Measurements from ENCODE around the gene CDKN2B-AS1.

Gene CDKN2B-AS1

GRCh38 chr9:21970800-21971640 is 23.6 kb upstream of the CDKN2B-AS1 start:
- TF ChIP-seq CTCF (IDR thresholded peaks at IDR 0.05; ENCODE audit: insufficient read depth, low read depth, low read length, missing control alignments): no peak
- no peak overlapping the region for H3K4me3 ChIP-seq (ENCODE audit: low read depth, low read length)
- no peak for DNase-seq (ENCODE audit: low read depth)

GRCh38 chr9:21972361-21972760 is 22.2 kb upstream of the CDKN2B-AS1 start:
- DNase-seq (ENCODE audit: low read depth): no peak
- no peak for TF ChIP-seq CTCF (IDR thresholded peaks at IDR 0.05; ENCODE audit: insufficient read depth, low read depth, low read length, missing control alignments)
- no peak overlapping the region for H3K4me3 ChIP-seq (ENCODE audit: low read depth, low read length)

- H3K4me3 ChIP-seq (ENCODE audit: low read depth, low read length): peak overlapping the region; percentile 59
- TF ChIP-seq CTCF (IDR thresholded peaks at IDR 0.05; ENCODE audit: insufficient read depth, low read depth, low read length, missing control alignments): no peak
- DNase-seq (ENCODE audit: low read depth): no peak
Observed at GRCh38 chr9:21974343-21974721, 20.3 kb upstream of the CDKN2B-AS1 start.

GRCh38 chr9:21974722-21975409 is 19.7 kb upstream of the CDKN2B-AS1 start:
- TF ChIP-seq CTCF (IDR thresholded peaks at IDR 0.05; ENCODE audit: insufficient read depth, low read depth, low read length, missing control alignments): no peak
- peak overlapping the region; percentile 59 for H3K4me3 ChIP-seq (ENCODE audit: low read depth, low read length)
- peak; percentile 49 for DNase-seq (ENCODE audit: low read depth)

- TF ChIP-seq CTCF (IDR thresholded peaks at IDR 0.05; ENCODE audit: insufficient read depth, low read depth, low read length, missing control alignments): no peak
- no peak for DNase-seq (ENCODE audit: low read depth)
- H3K4me3 ChIP-seq (ENCODE audit: low read depth, low read length): no peak overlapping the region
Observed at GRCh38 chr9:21976334-21976875, 18.2 kb upstream of the CDKN2B-AS1 start.

GRCh38 chr9:21982391-21982790 is 12.2 kb upstream of the CDKN2B-AS1 start:
- no peak for DNase-seq (ENCODE audit: low read depth)
- TF ChIP-seq CTCF (IDR thresholded peaks at IDR 0.05; ENCODE audit: insufficient read depth, low read depth, low read length, missing control alignments): no peak
- no peak overlapping the region for H3K4me3 ChIP-seq (ENCODE audit: low read depth, low read length)
